ENCODE results near the gene BARX2.

Gene BARX2

DNA sequence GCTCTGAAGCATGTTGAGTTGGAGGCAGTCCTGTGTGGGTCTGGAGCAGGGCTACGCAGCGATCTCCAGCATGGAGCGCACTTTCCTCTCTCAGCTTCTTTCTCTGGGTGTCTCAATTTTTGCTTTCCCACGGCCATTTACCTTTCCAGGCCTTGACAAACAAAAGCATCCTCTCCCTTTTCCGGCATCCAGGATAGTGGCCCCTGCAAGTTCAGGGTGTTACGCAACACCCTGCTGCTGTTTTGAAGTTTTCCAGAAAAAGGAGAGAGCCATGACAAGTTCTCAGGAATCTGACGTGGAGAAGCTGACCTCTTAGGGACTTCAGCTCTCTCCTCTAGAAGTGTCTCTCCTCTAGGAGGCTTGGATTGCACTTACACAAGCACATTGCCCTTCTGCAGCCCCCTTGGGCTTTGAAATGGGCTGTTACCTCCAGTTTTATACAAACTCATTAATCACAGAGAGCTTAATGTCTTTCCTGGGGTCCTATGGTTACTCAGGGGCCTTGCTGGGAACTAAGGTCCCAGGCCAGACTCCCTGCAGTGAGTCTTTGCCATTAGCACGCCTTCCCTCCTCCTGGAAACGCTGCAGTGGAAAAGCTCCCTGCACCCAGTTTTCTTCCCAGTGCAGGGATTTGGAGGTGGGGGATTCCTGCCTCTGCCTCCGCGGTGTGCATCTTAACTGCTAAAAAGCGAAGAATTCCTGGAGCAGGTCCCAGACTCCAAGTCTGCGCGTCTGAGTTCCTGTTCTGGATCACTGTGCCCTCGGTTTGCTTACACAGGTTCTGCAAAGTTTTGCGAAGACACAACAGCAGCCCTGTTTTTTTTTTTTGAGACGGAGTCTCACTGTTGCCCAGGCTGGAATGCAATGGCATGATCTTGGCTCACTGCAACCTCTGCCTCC, 80.4 kb downstream of the BARX2 start:
- no peak overlapping the region for H3K4me3 ChIP-seq (replicated peaks; ENCODE audit: low read depth, low read length)
- TF ChIP-seq, protein P1, sequence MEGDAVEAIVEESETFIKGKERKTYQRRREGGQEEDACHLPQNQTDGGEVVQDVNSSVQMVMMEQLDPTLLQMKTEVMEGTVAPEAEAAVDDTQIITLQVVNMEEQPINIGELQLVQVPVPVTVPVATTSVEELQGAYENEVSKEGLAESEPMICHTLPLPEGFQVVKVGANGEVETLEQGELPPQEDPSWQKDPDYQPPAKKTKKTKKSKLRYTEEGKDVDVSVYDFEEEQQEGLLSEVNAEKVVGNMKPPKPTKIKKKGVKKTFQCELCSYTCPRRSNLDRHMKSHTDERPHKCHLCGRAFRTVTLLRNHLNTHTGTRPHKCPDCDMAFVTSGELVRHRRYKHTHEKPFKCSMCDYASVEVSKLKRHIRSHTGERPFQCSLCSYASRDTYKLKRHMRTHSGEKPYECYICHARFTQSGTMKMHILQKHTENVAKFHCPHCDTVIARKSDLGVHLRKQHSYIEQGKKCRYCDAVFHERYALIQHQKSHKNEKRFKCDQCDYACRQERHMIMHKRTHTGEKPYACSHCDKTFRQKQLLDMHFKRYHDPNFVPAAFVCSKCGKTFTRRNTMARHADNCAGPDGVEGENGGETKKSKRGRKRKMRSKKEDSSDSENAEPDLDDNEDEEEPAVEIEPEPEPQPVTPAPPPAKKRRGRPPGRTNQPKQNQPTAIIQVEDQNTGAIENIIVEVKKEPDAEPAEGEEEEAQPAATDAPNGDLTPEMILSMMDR (IDR thresholded peaks at IDR 0.05; ENCODE audit: low read length, missing control alignments) = no peak
- no peak for DNase-seq (ENCODE audit: low read depth)

DNA sequence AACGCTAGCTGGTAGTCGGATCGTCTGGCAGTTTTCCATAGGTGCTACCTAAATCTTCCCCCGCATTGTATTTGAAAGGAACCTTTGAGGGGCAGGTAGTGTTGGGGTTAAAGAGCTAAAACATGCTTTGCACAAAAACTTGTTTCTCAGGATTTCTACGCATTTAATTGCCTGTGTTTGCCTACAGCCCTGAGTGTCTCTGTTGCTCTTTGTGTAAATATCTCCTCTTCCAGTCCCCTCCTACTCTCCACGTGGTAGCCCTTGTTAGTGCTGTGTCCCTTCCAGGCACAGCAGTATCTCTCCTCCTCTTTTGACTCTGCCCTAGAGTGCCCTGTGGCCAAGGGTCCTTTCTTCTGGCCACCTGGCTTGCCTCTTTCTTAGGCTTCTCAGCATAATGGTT, 81.7 kb downstream of the BARX2 start:
- DNase-seq (ENCODE audit: low read depth) = no peak
- TF ChIP-seq, protein P1 (IDR thresholded peaks at IDR 0.05; ENCODE audit: low read length, missing control alignments) = no peak
- no peak overlapping the region for H3K4me3 ChIP-seq (replicated peaks; ENCODE audit: low read depth, low read length)

DNA sequence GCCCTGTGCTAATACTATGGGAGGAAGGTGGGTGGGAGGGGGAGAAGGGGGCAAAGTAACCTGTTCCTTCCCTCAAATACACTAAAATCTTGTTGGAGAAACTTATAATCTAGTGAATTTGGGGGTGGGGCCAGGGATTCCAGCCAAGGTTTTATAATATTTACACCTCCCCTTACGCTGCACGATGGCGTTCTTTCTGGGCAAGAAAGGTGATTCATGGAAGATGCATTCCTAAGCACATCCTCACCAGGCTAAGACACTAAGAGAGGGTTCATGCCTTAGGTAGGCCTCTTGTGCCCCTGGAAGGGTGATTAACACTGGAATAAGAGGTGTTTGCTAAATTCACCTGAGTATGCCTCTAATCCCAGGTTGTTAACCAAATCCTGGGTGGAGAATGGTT, 82.6 kb downstream of the BARX2 start:
- TF ChIP-seq, protein P1 (IDR thresholded peaks at IDR 0.05; ENCODE audit: low read length, missing control alignments) = no peak
- DNase-seq (ENCODE audit: low read depth) = no peak

DNA sequence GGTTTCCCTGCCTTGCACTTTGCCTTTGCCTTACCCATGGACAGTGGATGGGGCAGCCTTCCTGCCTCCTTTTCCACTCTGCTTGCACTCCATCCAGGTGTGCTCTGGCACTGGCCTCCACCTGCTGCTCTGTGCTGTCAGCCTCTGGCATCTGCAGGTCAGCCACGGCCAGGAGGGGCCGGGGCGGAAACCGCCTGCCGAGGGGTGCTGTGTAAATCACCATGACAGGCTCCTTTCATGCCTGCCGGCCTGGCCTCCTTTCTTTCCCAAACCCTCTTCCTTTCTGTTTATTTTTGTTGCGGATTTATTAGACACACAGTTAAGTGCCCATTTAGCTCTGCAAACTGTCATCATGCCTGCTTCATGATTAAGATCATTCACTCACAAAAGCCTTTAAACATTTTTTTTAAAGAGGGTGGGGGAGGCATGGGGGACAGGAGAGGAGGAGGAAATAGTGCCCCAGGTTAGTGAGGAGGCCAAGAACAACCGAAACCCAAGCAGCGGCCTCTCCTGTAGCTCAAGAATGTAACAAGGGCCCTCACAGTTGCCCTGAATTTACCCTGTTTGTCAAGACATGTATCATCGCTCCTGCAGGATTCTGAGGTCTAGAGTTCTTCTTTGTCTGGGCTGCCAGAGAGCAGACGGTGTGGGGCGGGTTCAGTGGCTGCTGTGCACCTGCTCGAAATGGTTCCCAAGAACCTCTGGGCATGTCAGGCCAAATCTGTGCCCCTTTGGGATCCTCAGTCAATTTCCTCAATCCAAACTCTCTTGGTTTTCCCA, 83.3 kb downstream of the BARX2 start:
- H3K4me3 ChIP-seq (replicated peaks; ENCODE audit: low read depth, low read length) = no peak overlapping the region
- TF ChIP-seq, protein P1 (IDR thresholded peaks at IDR 0.05; ENCODE audit: low read length, missing control alignments) = no peak
- no peak for DNase-seq (ENCODE audit: low read depth)

More for the DNA sequence above, 82.6 kb downstream of the BARX2 start:
- no peak overlapping the region for H3K4me3 ChIP-seq (replicated peaks; ENCODE audit: low read depth, low read length)

DNA sequence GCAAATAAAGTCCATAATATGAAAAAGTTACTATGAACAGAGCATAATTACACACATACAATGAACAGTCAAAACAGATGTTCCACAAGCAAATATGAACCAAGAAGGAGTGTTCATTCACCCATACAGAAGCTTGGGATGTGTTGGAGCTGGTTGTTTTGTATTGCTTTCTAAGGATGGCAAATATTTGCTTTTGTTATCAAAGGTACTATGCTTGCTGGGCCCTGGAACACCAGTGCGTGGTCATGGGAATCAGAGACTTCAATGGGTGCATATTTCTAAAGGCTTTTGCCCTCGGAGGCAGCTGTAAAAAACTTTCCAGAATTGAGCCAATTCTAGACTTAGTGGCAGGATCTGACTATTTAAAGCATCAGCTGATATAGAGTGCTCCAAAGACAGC, 85.1 kb downstream of the BARX2 start:
- H3K4me3 ChIP-seq (replicated peaks; ENCODE audit: low read depth, low read length) = no peak overlapping the region
- no peak for DNase-seq (ENCODE audit: low read depth)
- TF ChIP-seq, protein P1 (IDR thresholded peaks at IDR 0.05; ENCODE audit: low read length, missing control alignments) = no peak

DNA sequence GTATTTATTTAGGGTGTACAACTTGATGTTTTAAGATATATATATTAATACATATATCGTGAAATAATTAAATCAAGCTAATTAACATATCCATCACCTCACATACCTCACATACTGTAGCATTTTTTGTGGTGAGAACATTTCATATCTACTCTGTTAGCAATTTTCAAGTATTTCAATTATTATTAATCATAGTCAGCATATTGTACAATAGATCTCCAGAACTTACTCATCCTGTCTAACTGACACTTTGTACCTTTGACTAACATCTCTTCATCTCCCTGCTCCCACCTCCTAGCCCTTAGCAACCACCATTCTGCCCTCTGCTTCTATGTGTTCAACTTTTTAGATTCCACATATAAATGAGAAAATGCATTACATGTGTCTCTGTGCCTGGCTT, 108.4 kb downstream of the BARX2 start:
- TF ChIP-seq, protein P1 (IDR thresholded peaks at IDR 0.05; ENCODE audit: low read length, missing control alignments) = no peak
- no peak for DNase-seq (ENCODE audit: low read depth)
- H3K4me3 ChIP-seq (replicated peaks; ENCODE audit: low read depth, low read length) = no peak overlapping the region

Measured in fibroblast of pulmonary artery (primary cell).